H9 (cell line): ENCODE measurements around the gene LHFPL2. TPM values are rescaled to one million over a fixed set of nuclear protein-coding genes. Genes with fewer than 3 reads are reported as not detected.
A peak's percentile ranks its signal among the peaks of the same experiment; 100 is the strongest.

Experiments
- DNase-seq: peaks from one replicate; pipeline ENCODE4 v3.0.0-alpha.2; 2017
- H2AFZ ChIP-seq: one replicate; pipeline ENCODE4 v1.6.1; 2013; ENCODE audit warnings: mild to moderate bottlenecking, low read length, control low read depth, moderate library complexity
- H2AK5ac ChIP-seq: 2 replicates; pipeline ENCODE4 v1.6.1; 2013; ENCODE audit warnings: low read length, control low read depth, mixed read lengths; ENCODE audit not compliant: insufficient read length
- H2BK120ac ChIP-seq: one replicate; pipeline ENCODE4 v1.6.1; 2013; ENCODE audit warnings: low read depth, mild to moderate bottlenecking, low read length, control low read depth, inconsistent platforms; ENCODE audit not compliant: poor library complexity, severe bottlenecking
- H2BK12ac ChIP-seq: 2 replicates; pipeline ENCODE4 v1.6.1; 2013; ENCODE audit warnings: low read length, control low read depth, mixed read lengths, low read depth; ENCODE audit not compliant: insufficient read length
- H2BK15ac ChIP-seq: 2 replicates; pipeline ENCODE4 v1.6.1; 2013; ENCODE audit warnings: low read depth, low read length, control low read depth
- H2BK20ac ChIP-seq: one replicate; pipeline ENCODE4 v1.6.1; 2013; ENCODE audit warnings: low read depth, mild to moderate bottlenecking, low read length, control low read depth, inconsistent platforms; ENCODE audit not compliant: poor library complexity, severe bottlenecking
- H2BK5ac ChIP-seq: 2 replicates; pipeline ENCODE4 v1.6.1; 2013; ENCODE audit warnings: low read length, control low read depth, mixed read lengths; ENCODE audit not compliant: insufficient read length
- H3K14ac ChIP-seq: 2 replicates; pipeline ENCODE4 v1.6.1; 2013; ENCODE audit warnings: low read length, control low read depth; ENCODE audit not compliant: insufficient read depth
- H3K18ac ChIP-seq: 2 replicates; pipeline ENCODE4 v1.6.1; 2013; ENCODE audit warnings: low read depth, mild to moderate bottlenecking, mixed read lengths, low read length, control low read depth; ENCODE audit not compliant: insufficient read length
- H3K23ac ChIP-seq: 2 replicates; pipeline ENCODE4 v1.6.1; 2013; ENCODE audit warnings: low read length, control low read depth, mixed read lengths, low read depth; ENCODE audit not compliant: insufficient read length
- H3K23me2 ChIP-seq: 2 replicates; pipeline ENCODE4 v1.6.1; 2013; ENCODE audit warnings: low read depth, mild to moderate bottlenecking, mixed read lengths, low read length, control low read depth; ENCODE audit not compliant: insufficient read length, poor library complexity, severe bottlenecking
- H3K27ac ChIP-seq: 2 replicates; pipeline ENCODE4 v1.5.1; 2013; ENCODE audit warnings: low read length, control low read depth, mixed read lengths, low read depth; ENCODE audit not compliant: insufficient read length
- H3K27me3 ChIP-seq: 2 replicates; pipeline ENCODE4 v1.6.1; 2013; ENCODE audit warnings: low read length, control low read depth, inconsistent platforms; ENCODE audit not compliant: insufficient read depth
- H3K4ac ChIP-seq: 2 replicates; pipeline ENCODE4 v1.6.1; 2013; ENCODE audit warnings: low read depth, mild to moderate bottlenecking, control low read depth, inconsistent platforms, low read length, moderate library complexity
- H3K4me1 ChIP-seq: 2 replicates; pipeline ENCODE4 v1.6.1; 2013; ENCODE audit warnings: low read length, control low read depth, inconsistent platforms; ENCODE audit not compliant: insufficient read depth
- H3K4me2 ChIP-seq: 2 replicates; pipeline ENCODE4 v1.6.1; 2013; ENCODE audit warnings: low read length, control low read depth, mixed read lengths; ENCODE audit not compliant: insufficient read length, insufficient read depth
- H3K56ac ChIP-seq: 2 replicates; pipeline ENCODE4 v1.6.1; 2013; ENCODE audit warnings: low read depth, mild to moderate bottlenecking, mixed read lengths, low read length, control low read depth; ENCODE audit not compliant: insufficient read length
- H3K79me1 ChIP-seq: 2 replicates; pipeline ENCODE4 v1.6.1; 2013; ENCODE audit warnings: low read depth, mild to moderate bottlenecking, moderate library complexity, low read length, control low read depth, inconsistent platforms; ENCODE audit not compliant: insufficient read depth, poor library complexity, severe bottlenecking
- H3K79me2 ChIP-seq: 2 replicates; pipeline ENCODE4 v1.6.1; 2013; ENCODE audit warnings: low read length, control low read depth, inconsistent platforms; ENCODE audit not compliant: insufficient read depth
- H3K9ac ChIP-seq: 2 replicates; pipeline ENCODE4 v1.6.1; 2013; ENCODE audit warnings: low read length, control low read depth, mixed read lengths; ENCODE audit not compliant: insufficient read length; ENCODE audit errors: extremely low read depth
- H3K9me3 ChIP-seq: one replicate; pipeline ENCODE4 v1.6.1; 2013; ENCODE audit warnings: low read depth, low read length, inconsistent platforms; ENCODE audit not compliant: control insufficient read depth
- H3T11ph ChIP-seq: one replicate; pipeline ENCODE4 v1.6.1; 2013; ENCODE audit warnings: mild to moderate bottlenecking, low read length, control low read depth, inconsistent platforms
- H4K20me1 ChIP-seq: one replicate; pipeline ENCODE4 v1.6.1; 2013; ENCODE audit not compliant: control insufficient read depth, insufficient read length, insufficient read depth
- H4K5ac ChIP-seq: 2 replicates; pipeline ENCODE4 v1.6.1; 2013; ENCODE audit warnings: low read depth, mild to moderate bottlenecking, mixed read lengths, low read length, control low read depth; ENCODE audit not compliant: insufficient read length
- H4K8ac ChIP-seq: replicated peaks from 2 replicates; pipeline ENCODE4 v1.6.1; 2013; ENCODE audit warnings: low read length, control low read depth, mixed read lengths, low read depth; ENCODE audit not compliant: insufficient read length
- H4K91ac ChIP-seq: 2 replicates; pipeline ENCODE4 v1.6.1; 2013; ENCODE audit warnings: low read depth, mild to moderate bottlenecking, moderate library complexity, mixed read lengths, low read length, control low read depth; ENCODE audit not compliant: insufficient read length
- H3K27ac Mint-ChIP-seq, 3 experiments: 2 replicates in 2 of 3; 3 replicates in 1 of 3; pipeline ENCODE4 v1.8.0; 2020 to 2021; ENCODE audit warnings: mixed read lengths in 3 of 3, mild to moderate bottlenecking in 1 of 3, moderate library complexity in 1 of 3
- H3K27me3 Mint-ChIP-seq: 2 replicates; pipeline ENCODE4 v1.8.0; 2021; ENCODE audit warnings: low read depth, mild to moderate bottlenecking, moderate library complexity, mixed read lengths
- H3K36me3 Mint-ChIP-seq, 3 experiments: 2 replicates in 2 of 3; 3 replicates in 1 of 3; pipeline ENCODE4 v1.8.0; 2020 to 2021; ENCODE audit warnings: low read depth in 3 of 3, mixed read lengths in 3 of 3; ENCODE audit not compliant: insufficient read depth in 1 of 3
- H3K4me1 Mint-ChIP-seq, 2 experiments: 2 replicates each; pipeline ENCODE4 v1.8.0; 2020; ENCODE audit warnings: mixed read lengths in 2 of 2
- H3K4me3 Mint-ChIP-seq, 2 experiments: 2 replicates in 1 of 2; 3 replicates in 1 of 2; pipeline ENCODE4 v1.8.0; 2020 to 2021; ENCODE audit warnings: mild to moderate bottlenecking in 2 of 2, mixed read lengths in 2 of 2, moderate library complexity in 1 of 2
- H3K9me3 Mint-ChIP-seq, 2 experiments: 2 replicates in 1 of 2; 3 replicates in 1 of 2; pipeline ENCODE4 v1.8.0; 2020; ENCODE audit warnings: mild to moderate bottlenecking in 2 of 2, mixed read lengths in 2 of 2, moderate library complexity in 1 of 2
- CTCF ChIP-seq: fragments of 200-600 bp; sonication (generic); conservative IDR thresholded peaks from 3 replicates; pipeline ENCODE4 v1.8.0; 2021; ENCODE audit warnings: antibody characterized with exemption, mild to moderate bottlenecking
- WGBS: extraction: QIAGEN DNeasy Blood & Tissue Kit; methylation state at CpG from one replicate; pipeline ENCODE4 v1.1.7; 2013; ENCODE audit warnings: missing lambda C conversion rate, low lambda C conversion rate, mixed read lengths; ENCODE audit not compliant: insufficient read length; ENCODE audit errors: extremely low coverage; 5-methylcytosine and 5-hydroxymethylcytosine counted together
- total RNA-seq: library from RNA; stranded (reverse); gene quantifications from 2 replicates; pipeline ENCODE4 v1.2.1, GENCODE V29; 2021

The LHFPL2 gene
- total RNA-seq, 1 experiment from 2014 or later = 26.3 TPM

- Histone ChIP-seq H2BK120ac (no peak overlapping the region), H3K79me2 (peaks cover 8% of the 10 kb centered on the region; the same call in 1 of the 2 replicates)
Measured at GRCh38 chr5:78597068-78597973, 51.3 kb downstream of the LHFPL2 start.

More at GRCh38 chr5:78597068-78597973, 51.3 kb downstream of the LHFPL2 start:
- Mint-ChIP-seq H3K4me3 (no peak overlapping the region), H3K4me1 (peaks cover 37 to 46% of the 10 kb centered on the region in 2 experiments), H3K27me3 (no peaks in the 10 kb centered on the region), H3K27ac (peak overlapping the region in 2 of 3 experiments; percentile 7 to 62; a peak in 5 of 7 replicates), H3K9me3 (no peaks in the 10 kb centered on the region), H3K36me3 (peaks cover 0 to 2% (median 2%) of the 10 kb centered on the region in 3 experiments; a peak in 4 of 7 replicates)
- DNase-seq = no peak
- Histone ChIP-seq H3K9me3 (no peaks in the 10 kb centered on the region), H2BK20ac (peak overlapping the region; percentile 26), H2BK15ac (no peak overlapping the region), H3K14ac (no peak overlapping the region), H3K23me2 (no peaks in the 10 kb centered on the region), H4K8ac (no peak overlapping the region), H3K56ac (no peak overlapping the region), H2AFZ (no peak overlapping the region), H3K23ac (no peak overlapping the region), H3K79me1 (peaks cover 9% of the 10 kb centered on the region), H3K27ac (no peak overlapping the region), H4K91ac (no peak overlapping the region), H2BK5ac (no peak overlapping the region), H3K4me1 (peaks cover 17% of the 10 kb centered on the region; the same call in 1 of the 2 replicates), H3K27me3 (no peaks in the 10 kb centered on the region), H2BK12ac (no peak overlapping the region), H4K5ac (no peak overlapping the region), H3K4me2 (no peak overlapping the region), H4K20me1 (no peaks in the 10 kb centered on the region), H3K9ac (no peak overlapping the region), H3K18ac (no peak overlapping the region), H3T11ph (no peak overlapping the region), H2AK5ac (no peak overlapping the region), H3K4ac (no peak overlapping the region)
- WGBS = no CpG with 5 or more reads among the region's 5 CpGs
- no peak for TF ChIP-seq CTCF
